ENCODE results near the gene KLHL7. TPM values are rescaled to one million over a fixed set of nuclear protein-coding genes. Genes with fewer than 3 reads are reported as not detected.
"Not testable (repeated sequence)": the region's sequence is repeated elsewhere in the genome, so short reads cannot be mapped to it uniquely, and the experiment has no call there.

Gene KLHL7
- polyA plus RNA-seq, 4 donors, result 49.1 to 54.4 (median 50.3) TPM

DNA sequence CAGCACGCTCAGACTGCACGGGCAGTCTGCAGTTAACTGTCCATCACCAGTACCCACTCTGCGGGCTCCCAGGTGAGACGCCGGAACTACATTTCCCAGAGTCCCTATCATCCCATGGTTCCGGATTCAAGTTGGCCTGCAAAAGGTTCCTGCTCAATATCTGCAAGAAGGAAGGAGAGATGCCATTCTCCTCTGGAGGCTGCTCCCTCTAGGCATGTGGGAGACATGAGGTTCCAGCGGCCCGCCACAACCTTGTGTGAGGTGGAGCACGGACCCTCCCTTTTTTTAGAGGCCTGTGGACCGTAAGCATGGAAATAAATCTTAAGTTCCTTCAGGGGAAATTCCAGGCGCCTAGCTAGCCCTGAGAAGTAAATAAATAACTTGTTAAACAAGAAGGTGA lies 106.0 kb downstream of the KLHL7 start:
- peak in 3 of 4 donors; percentile 59 to 64 (median 61) for DNase-seq (ENCODE audit: low read depth in 4 of 4, low spot score in 3 of 4)

DNA sequence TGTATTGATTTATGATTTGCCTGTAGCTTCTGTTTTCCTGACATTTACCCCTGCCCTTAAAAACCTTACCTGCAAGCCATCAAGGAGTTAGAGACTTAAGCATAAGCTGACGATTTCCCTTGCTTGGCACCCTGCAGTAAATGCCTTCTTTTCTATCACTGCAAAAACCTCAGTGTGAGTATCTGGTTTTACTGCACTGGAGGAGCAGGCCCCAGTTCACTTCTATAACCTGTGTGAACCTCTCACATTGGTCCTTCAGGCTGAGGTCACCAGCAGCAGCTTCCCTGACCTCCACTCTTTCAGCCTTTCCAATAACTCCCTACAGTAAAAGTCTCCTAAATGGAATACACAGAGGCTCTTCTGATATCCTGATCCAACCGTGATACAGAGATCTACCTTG lies 106.8 kb downstream of the KLHL7 start:
- no peak for DNase-seq (ENCODE audit: low read depth in 4 of 4, low spot score in 3 of 4)

- DNase-seq (ENCODE audit: low read depth in 4 of 4, low spot score in 3 of 4), result no peak
Observed at GRCh38 chr7:23212841-23213240, 107.3 kb downstream of the KLHL7 start.

DNA sequence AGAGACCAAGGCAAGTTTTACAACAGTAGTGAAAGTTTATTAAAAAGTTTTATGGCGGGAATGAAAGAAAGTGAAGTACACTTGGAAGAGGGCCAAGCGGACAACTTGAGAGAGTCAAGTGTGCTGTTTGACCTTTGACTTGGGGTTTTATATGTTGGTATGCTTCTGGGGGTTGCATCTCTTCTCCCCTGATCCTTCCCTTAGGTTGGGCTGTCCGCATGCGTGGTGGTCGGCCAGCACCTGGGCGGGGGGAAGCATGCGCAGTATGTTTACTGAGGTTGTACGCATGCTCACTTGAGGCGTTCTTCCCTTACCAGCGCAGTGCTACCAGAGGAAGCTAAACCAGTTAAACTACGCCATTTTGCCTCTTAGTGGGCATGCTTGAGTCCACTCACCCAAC lies 108.2 kb downstream of the KLHL7 start:
- DNase-seq (ENCODE audit: low read depth in 4 of 4, low spot score in 3 of 4), result no peak

- DNase-seq (ENCODE audit: low read depth in 4 of 4, low spot score in 3 of 4), result no peak
Observed at GRCh38 chr7:23214423-23214822, 108.8 kb downstream of the KLHL7 start.

GRCh38 chr7:23214938-23215337 lies 109.4 kb downstream of the KLHL7 start:
- DNase-seq (ENCODE audit: low read depth in 4 of 4, low spot score in 3 of 4), result no peak

GRCh38 chr7:23216021-23216420 lies 110.4 kb downstream of the KLHL7 start:
- no peak for DNase-seq (ENCODE audit: low read depth in 4 of 4, low spot score in 3 of 4)

DNA sequence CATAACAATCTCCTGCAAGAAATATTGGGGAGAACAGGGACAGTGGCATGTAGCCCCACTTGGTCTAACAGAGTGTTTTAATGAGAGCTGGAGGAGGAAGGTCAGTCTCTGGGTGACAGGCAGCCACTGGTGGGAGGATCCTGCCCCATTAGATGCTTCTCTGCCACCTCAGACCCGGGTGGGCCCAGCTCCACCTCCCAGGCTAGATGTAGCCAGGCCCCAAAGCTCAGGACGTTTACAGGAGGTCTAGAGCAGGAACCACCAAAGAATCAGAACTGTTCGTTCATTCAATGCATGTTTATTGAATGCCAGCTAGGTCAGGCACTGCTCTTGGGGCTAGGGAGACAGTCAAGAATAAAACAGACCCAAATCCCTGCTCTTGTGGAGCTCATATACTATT lies 112.6 kb downstream of the KLHL7 start:
- DNase-seq (ENCODE audit: low read depth in 4 of 4, low spot score in 3 of 4), result no peak

- DNase-seq (ENCODE audit: low read depth in 4 of 4, low spot score in 3 of 4), result no peak
Observed at GRCh38 chr7:23220690-23221305, 115.2 kb downstream of the KLHL7 start.

DNA sequence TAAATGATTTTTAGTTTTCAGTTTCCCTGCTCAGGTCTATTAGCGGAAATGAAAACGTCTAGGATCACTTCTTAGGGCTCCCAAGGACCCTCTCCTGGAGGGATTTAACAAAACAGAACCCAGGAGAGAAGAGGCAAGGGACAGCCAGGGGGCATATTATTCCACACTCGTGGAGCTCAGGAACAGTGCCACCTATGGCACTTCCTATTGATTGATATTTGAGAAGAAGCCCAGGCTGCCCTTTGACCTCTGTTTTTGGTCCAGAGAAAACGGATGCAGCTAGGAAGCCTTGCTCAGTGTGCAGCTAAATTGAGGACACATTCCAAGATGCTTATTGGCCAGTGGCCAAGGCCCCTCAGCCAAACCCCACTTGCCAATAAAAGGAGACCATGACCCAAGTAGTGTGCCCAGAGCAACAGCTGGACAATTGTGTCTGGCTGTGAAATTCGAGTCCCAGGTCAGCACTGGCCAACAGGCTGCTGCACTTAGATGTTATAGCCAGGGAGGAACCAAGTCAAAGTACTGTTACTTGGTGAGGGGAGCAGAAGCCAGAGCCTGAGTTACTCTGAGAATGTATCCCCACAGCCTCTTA lies 117.0 kb downstream of the KLHL7 start:
- DNase-seq (ENCODE audit: low read depth in 4 of 4, low spot score in 3 of 4), result no peak

- DNase-seq (ENCODE audit: low read depth in 4 of 4, low spot score in 3 of 4), result not testable (repeated sequence)
Observed at GRCh38 chr7:23224364-23224763, 118.8 kb downstream of the KLHL7 start.

DNA sequence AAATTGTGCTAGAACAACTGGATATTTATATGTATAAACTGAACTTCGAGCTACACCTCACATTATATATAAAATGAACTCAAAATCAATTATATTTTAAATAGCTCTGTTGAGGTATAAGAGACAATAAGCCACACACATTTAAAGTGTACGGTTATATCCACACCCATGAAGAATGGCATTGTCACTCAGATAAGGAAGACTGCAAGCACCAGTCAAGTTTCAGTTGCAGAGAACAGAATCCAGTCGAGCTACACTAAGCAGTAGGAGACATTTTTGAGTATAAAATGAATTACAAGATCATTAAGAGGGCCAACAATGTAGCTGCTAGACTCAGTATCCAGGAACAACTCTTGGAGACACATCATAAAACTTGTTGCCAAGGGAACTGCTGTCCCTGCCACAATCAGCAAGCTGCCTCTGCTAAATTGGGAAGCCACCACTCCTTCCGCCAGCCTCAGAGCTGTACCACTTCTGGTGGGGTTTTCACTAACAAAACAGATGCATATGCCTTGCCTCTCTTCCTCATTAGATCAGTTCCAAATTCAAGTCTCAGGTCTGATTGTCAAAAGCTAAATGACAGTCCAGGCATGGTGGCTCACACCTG lies 121.4 kb downstream of the KLHL7 start:
- no peak for DNase-seq (ENCODE audit: low read depth in 4 of 4, low spot score in 3 of 4)

Other genes starting within 250 kb of the KLHL7 start
- 10 to 100 TPM; 19.1 to 32.3 (median 26.4) TPM for gene HYCC1, start 91.7 kb upstream of the KLHL7 start, polyA plus RNA-seq (ENCODE audit: insufficient read length in 4 of 4)
- 10 to 100 TPM; 55.8 to 85.1 (median 61.5) TPM for gene NUP42, start 76.3 kb downstream of the KLHL7 start, polyA plus RNA-seq (ENCODE audit: insufficient read length in 4 of 4)
- gene GPNMB, start 141.0 kb downstream of the KLHL7 start, polyA plus RNA-seq (ENCODE audit: insufficient read length in 4 of 4), result 10 to 100 TPM; 21.8 to 74.2 (median 30.8) TPM
- 10 to 100 TPM; 43.3 to 56.8 (median 48.2) TPM for gene MALSU1, start 193.6 kb downstream of the KLHL7 start, polyA plus RNA-seq (ENCODE audit: insufficient read length in 4 of 4)

Data from left renal pelvis (tissue), 4 donors.